HepG2 (cell line): Measurements from ENCODE around the gene ARID5B. TPM values are rescaled to one million over a fixed set of nuclear protein-coding genes. Genes with fewer than 3 reads are reported as not detected.
A peak's percentile ranks its signal among the peaks of the same experiment; 100 is the strongest.

ENCODE experiments used
- ARID3A ChIP-seq: IDR thresholded peaks from 2 replicates; pipeline ENCODE4 v1.6.1; 2012; ENCODE audit warnings: low read depth, low read length, improper control_type of control experiment
- CBX2 ChIP-seq, 2 experiments: fragments of 200-600 bp in 1 of 2; sonication (generic); formaldehyde crosslinking in 1 of 2; IDR thresholded peaks; 2 replicates each; pipeline versions ENCODE4 v1.7.0 to v1.8.1; 2018 to 2022; ENCODE audit warnings: low read depth in 2 of 2, low read length in 1 of 2, mild to moderate bottlenecking in 1 of 2, missing genetic modification reagents in 1 of 2
- CEBPG ChIP-seq: IDR thresholded peaks from 2 replicates; pipeline ENCODE4 v1.6.1; 2016
- DBP ChIP-seq: sonication (generic); formaldehyde crosslinking; IDR thresholded peaks from 2 replicates; pipeline ENCODE4 v1.4.0; 2020; ENCODE audit warnings: missing genetic modification reagents; ENCODE audit errors: not compliant biosample characterization
- EEA1 ChIP-seq: sonication (generic); formaldehyde crosslinking; IDR thresholded peaks from 2 replicates; pipeline ENCODE4 v1.5.1; 2020; ENCODE audit warnings: mild to moderate bottlenecking, missing genetic modification reagents, borderline replicate concordance
- HNRNPL ChIP-seq: fragments of 200-400 bp; formaldehyde crosslinking; IDR thresholded peaks from 2 replicates; pipeline ENCODE4 v1.6.1; 2017; ENCODE audit warnings: mild to moderate bottlenecking, low read depth, low read length
- KAT8 ChIP-seq: IDR thresholded peaks from 2 replicates; pipeline ENCODE4 v1.6.1; 2016; ENCODE audit warnings: missing genetic modification reagents, missing compliant biosample characterization
- LBX2 ChIP-seq: sonication (generic); formaldehyde crosslinking; IDR thresholded peaks from 2 replicates; pipeline ENCODE4 v1.5.0; 2020; ENCODE audit warnings: missing genetic modification reagents, mild to moderate bottlenecking, borderline replicate concordance
- MYC ChIP-seq: sonication (generic); formaldehyde crosslinking; IDR thresholded peaks from 2 replicates; pipeline ENCODE4 v1.9.0; 2021; ENCODE audit warnings: missing genetic modification reagents, borderline replicate concordance
- MYNN ChIP-seq: sonication (generic); formaldehyde crosslinking; IDR thresholded peaks from 2 replicates; pipeline ENCODE4 v1.4.0; 2020; ENCODE audit warnings: mild to moderate bottlenecking, low read depth, missing genetic modification reagents
- PAWR ChIP-seq: sonication (generic); formaldehyde crosslinking; IDR thresholded peaks from 2 replicates; pipeline ENCODE4 v1.4.0; 2020; ENCODE audit warnings: missing genetic modification reagents, mild to moderate bottlenecking, borderline replicate concordance
- POLR2A ChIP-seq, 2 experiments: IDR thresholded peaks; 2 replicates each; pipeline ENCODE4 v1.6.1; 2011; ENCODE audit warnings: low read depth in 2 of 2, low read length in 2 of 2, mild to moderate bottlenecking in 1 of 2, moderate library complexity in 1 of 2; ENCODE audit not compliant: insufficient read depth in 1 of 2
- POLR2G ChIP-seq: fragments of 200-400 bp; formaldehyde crosslinking; IDR thresholded peaks from 2 replicates; pipeline ENCODE4 v1.6.1; 2018; ENCODE audit warnings: mild to moderate bottlenecking, low read depth, low read length, moderate library complexity
- SAP130 ChIP-seq: IDR thresholded peaks from 2 replicates; pipeline ENCODE4 v1.6.1; 2016; ENCODE audit warnings: low read depth
- SMAD1 ChIP-seq: sonication (generic); formaldehyde crosslinking; IDR thresholded peaks from 2 replicates; pipeline ENCODE4 v1.4.0; 2020; ENCODE audit warnings: missing genetic modification reagents, low read depth, mild to moderate bottlenecking, borderline replicate concordance
- SOX6 ChIP-seq, 2 experiments: fragments of 450-650 bp in 1 of 2; sonication (generic) in 1 of 2; formaldehyde crosslinking in 1 of 2; IDR thresholded peaks; 2 replicates each; pipeline versions ENCODE4 v1.4.0 to v1.6.1; 2017 to 2020; ENCODE audit warnings: antibody characterized with exemption in 1 of 2, mild to moderate bottlenecking in 1 of 2, missing genetic modification reagents in 1 of 2
- SP140L ChIP-seq: sonication (generic); formaldehyde crosslinking; IDR thresholded peaks from 2 replicates; pipeline ENCODE4 v1.4.0; 2020; ENCODE audit warnings: missing genetic modification reagents, borderline replicate concordance
- SP5 ChIP-seq: IDR thresholded peaks from 2 replicates; pipeline ENCODE4 v1.6.1; 2016; ENCODE audit warnings: low read depth, borderline replicate concordance
- XBP1 ChIP-seq: sonication (generic); formaldehyde crosslinking; IDR thresholded peaks from 2 replicates; pipeline ENCODE4 v1.5.0; 2020; ENCODE audit warnings: missing genetic modification reagents
- ZFP1 ChIP-seq: IDR thresholded peaks from 2 replicates; pipeline ENCODE4 v1.6.1; 2016
- ZNF280B ChIP-seq: sonication (generic); formaldehyde crosslinking; IDR thresholded peaks from 2 replicates; pipeline ENCODE4 v1.5.0; 2020; ENCODE audit warnings: missing genetic modification reagents, mild to moderate bottlenecking, borderline replicate concordance
- ZNF362 ChIP-seq: sonication (generic); formaldehyde crosslinking; IDR thresholded peaks from 2 replicates; pipeline ENCODE4 v1.4.0; 2020; ENCODE audit warnings: missing genetic modification reagents, mild to moderate bottlenecking, borderline replicate concordance
- ZNF879 ChIP-seq: sonication (generic); formaldehyde crosslinking; IDR thresholded peaks from 2 replicates; pipeline ENCODE4 v1.8.1; 2023; ENCODE audit warnings: missing genetic modification reagents
- polyA plus RNA-seq, 8 experiments: library from polyadenylated mRNA; depleted of rRNA in 3 of 8; stranded (reverse) in 7 of 8; unstranded in 1 of 8; fragments of >200 nt; fragmentation: Illumina TruSeq in 4 of 8; extraction: Trizol in 4 of 8; gene quantifications; 2 replicates each; pipeline versions ENCODE4 v1.2.1 to v1.2.3, GENCODE V29; 2011 to 2016; ENCODE audit warnings: low read depth in 4 of 8, missing spikeins in 1 of 8, mixed read lengths in 1 of 8; ENCODE audit not compliant: insufficient read depth in 1 of 8
- total RNA-seq, 5 experiments: library from RNA; depleted of rRNA; stranded (reverse); fragments of >200 nt; fragmentation: Illumina TruSeq; extraction: Trizol; gene quantifications; 2 replicates each; pipeline ENCODE4 v1.2.3, GENCODE V29; 2016; ENCODE audit warnings: low read depth in 1 of 5

The ARID5B gene
- total and polyA plus RNA-seq, 2 of the 13 experiments (the other 11 are each of a cell fraction or from before 2014, with no cell fraction given), result 6.2 to 21.1 TPM

GRCh38 chr10:61900829-61901792 is at the start of gene ARID5B (continued):
- TF ChIP-seq SOX6 (IDR thresholded peaks at IDR 0.05), result no peak
- TF ChIP-seq SOX6 (CRISPR knock-in tag; IDR thresholded peaks at IDR 0.05), result 0 out of 2 replicates have a peak, but pooled peaks have one; percentile 11
- TF ChIP-seq ZNF879, result no peak
- TF ChIP-seq EEA1, result no peak
- no peak for TF ChIP-seq LBX2 (CRISPR knock-in tag)
- TF ChIP-seq PAWR (CRISPR knock-in tag), result no peak
- no peak for TF ChIP-seq HNRNPL
- 0 out of 2 replicates have a peak, but pooled peaks have one; percentile 41 for TF ChIP-seq POLR2G
- no peak for TF ChIP-seq SP140L (CRISPR knock-in tag)
- no peak for TF ChIP-seq ZNF362
- TF ChIP-seq SAP130 (CRISPR knock-in tag), result peak; percentile 22
- no peak for TF ChIP-seq SP5
- no peak for TF ChIP-seq MYC (CRISPR knock-in tag)
- no peak for TF ChIP-seq XBP1
- TF ChIP-seq POLR2A (IDR thresholded peaks at IDR 0.05; ENCODE audit: insufficient read depth in 1 of 2, low read depth in 2 of 2, low read length in 2 of 2), result peak in 1 of 2 experiments; percentile 67; a peak in 2 of 4 replicates
- no peak for TF ChIP-seq ZNF280B (CRISPR knock-in tag)
- TF ChIP-seq CEBPG, result peak; percentile 57
- no peak for TF ChIP-seq DBP (CRISPR knock-in tag)
- TF ChIP-seq KAT8, result 0 out of 2 replicates have a peak, but pooled peaks have one; percentile 8
- TF ChIP-seq ZFP1 (CRISPR knock-in tag), result no peak
- TF ChIP-seq CBX2 (IDR thresholded peaks at IDR 0.05; ENCODE audit: low read depth, low read length), result no peak
- TF ChIP-seq CBX2 (CRISPR knock-in tag; IDR thresholded peaks at IDR 0.05; ENCODE audit: low read depth), result no peak
- peak; percentile 25; the same call in 1 of the 2 replicates for TF ChIP-seq ARID3A
- TF ChIP-seq MYNN (CRISPR knock-in tag), result no peak
- TF ChIP-seq SMAD1, result no peak
